ENCODE data around the gene PSD4. TPM values are rescaled to one million over a fixed set of nuclear protein-coding genes. Genes with fewer than 3 reads are reported as not detected.

The PSD4 gene
- total and polyA plus RNA-seq, 2 of the 8 experiments (the other 6 are each of a cell fraction or from before 2014, with no cell fraction given), result 0.53 to 1.2 TPM

DNA sequence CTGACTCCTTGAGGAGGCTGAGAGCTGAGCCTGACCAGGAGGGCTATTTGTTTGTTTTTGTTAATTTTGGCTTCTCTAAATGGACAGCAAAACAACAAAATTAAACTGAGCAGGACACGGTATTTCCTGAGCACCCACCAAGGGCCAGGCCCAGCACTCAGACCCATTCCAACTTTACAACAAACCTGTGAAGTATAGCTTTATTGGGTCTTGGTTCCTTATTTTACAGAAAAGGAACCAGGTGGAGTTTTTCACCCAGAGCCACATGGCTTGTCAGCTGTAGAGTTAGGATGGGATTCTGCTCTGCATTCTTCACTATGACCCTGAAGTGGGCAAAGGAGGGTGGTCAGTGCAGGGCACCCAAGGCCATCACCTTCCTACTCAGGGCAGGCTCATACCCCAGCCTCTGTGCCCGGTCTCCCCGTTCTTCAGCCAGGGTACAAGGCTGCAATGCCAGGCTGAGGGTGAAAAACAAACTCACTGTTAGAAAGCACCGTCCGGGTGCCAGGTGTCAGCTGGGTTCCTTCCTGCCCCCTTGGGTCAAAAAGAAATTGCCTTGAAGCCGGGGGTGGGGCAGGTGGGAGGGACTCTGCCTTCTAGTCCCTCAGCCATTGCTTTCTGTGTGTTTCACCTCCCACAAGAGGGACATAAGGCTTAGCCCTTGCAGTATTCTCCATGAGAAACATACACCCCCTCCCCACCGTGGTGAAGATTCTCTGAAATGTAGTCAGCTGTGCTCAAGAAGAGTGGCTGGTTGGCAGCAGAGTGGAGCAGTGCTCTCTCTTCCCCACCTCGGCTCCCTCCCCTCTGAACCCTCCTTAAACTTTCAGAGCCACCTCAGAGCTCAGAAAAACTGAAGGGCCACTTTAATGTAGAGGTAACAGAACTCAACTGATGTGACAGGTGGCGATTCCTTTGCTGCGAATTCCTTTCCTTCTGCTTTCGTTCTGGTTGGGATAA lies 2.2 kb downstream of the PSD4 start (continued):
- TF ChIP-seq NRF1 (IDR thresholded peaks at IDR 0.05; ENCODE audit: low read depth, low read length) (no peak), SP1 (IDR thresholded peaks at IDR 0.05; ENCODE audit: low read depth, low read length) (no peak), TCF12 (IDR thresholded peaks at IDR 0.05; ENCODE audit: low read depth, low read length) (no peak), CEBPB (IDR thresholded peaks at IDR 0.05; ENCODE audit: low read depth, low read length) (no peak), TBP (IDR thresholded peaks at IDR 0.05; ENCODE audit: low read depth, low read length) (no peak), HDAC6 (IDR thresholded peaks at IDR 0.05; ENCODE audit: low read depth, low read length) (no peak)
- TF ChIP-seq, protein P1, sequence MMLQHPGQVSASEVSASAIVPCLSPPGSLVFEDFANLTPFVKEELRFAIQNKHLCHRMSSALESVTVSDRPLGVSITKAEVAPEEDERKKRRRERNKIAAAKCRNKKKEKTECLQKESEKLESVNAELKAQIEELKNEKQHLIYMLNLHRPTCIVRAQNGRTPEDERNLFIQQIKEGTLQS (IDR thresholded peaks at IDR 0.05; ENCODE audit: insufficient read depth, low read depth, low read length), result no peak
